ENCODE results near the gene PPIL4. TPM values are rescaled to one million over a fixed set of nuclear protein-coding genes. Genes with fewer than 3 reads are reported as not detected.

PPIL4 gene
- total RNA-seq, 1 experiment from 2014 or later: 27.7 TPM

DNA sequence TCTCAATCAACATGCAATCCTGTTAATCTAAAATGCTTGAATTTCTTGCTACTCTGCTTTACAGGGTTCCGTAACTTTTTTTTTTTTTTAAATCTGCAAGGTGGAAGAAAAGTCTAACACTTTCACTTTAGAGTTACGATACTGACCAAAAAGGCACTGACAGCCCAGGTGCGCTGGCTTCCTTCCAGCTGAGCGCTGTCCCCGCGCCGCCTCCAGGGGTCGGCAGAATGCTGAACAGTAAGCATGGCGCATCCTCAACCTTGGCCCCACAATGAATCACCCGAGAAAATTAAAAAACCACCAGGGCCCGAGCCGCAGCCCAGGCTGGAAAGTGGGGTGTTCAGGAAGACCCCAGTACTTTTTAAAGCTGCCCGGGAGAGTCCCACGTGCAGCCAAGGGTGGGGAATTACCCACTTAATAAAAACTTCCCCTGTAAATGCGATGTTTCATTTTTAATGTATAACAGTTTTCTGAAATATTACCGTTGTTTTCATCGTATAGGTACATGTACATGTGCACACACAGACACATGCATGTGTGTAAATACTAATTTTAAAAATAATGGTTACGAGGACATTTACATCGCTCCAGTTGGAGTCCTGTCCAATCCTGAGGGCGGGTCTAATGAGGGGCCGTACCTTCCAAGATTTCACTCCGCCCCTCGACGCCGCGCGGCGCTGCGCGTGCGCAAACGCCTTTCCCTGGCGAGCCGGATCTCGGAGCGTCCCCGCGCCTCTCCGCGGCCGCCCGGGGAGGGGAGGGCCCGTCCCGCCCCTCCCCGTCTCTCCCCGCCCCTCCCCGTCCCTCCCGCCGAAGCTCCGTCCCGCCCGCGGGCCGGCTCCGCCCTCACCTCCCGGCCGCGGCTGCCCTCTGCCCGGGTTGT is 19.9 kb upstream of the PPIL4 start, which contains the start of gene GINM1:
Gene GINM1, plus strand, starts transcription at position 849 of the 883 bp plus-strand sequence. CDS start 40 bp downstream, outside the sequence.
- ATAC-seq: peak; percentile 92

DNA sequence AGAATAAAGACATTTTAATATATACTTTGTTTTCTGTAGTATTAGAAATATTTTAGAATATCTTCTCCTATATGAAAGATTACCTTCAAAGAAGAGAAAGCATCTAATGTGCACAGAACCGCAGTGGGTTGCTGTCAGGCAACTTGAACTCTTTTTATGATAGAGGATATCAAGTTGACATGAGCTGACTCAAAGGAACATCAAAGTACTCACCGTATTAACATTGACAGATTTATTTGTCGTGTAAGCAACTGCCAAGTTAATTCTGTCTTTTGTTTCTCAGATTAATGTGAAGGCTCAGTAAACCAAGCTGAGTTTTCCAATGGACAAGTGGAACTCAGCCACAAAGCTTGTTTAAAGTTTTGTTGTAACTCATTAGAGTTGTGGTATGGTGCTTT is 18.1 kb upstream of the PPIL4 start:
- no peak for DNase-seq (ENCODE audit: low spot score)
- H3K4me3 Mint-ChIP-seq: no peak overlapping the region
- no peak for TF ChIP-seq ATF2 (CRISPR knock-in tag; IDR thresholded peaks at IDR 0.05; ENCODE audit: borderline replicate concordance, low read depth)
- no peak for TF ChIP-seq TEAD1 (CRISPR knock-in tag; IDR thresholded peaks at IDR 0.05)
- no peak for TF ChIP-seq ETV6 (CRISPR knock-in tag; IDR thresholded peaks at IDR 0.05)
- no peak for TF ChIP-seq JAZF1 (CRISPR knock-in tag; IDR thresholded peaks at IDR 0.05)
- TF ChIP-seq ZNF263 (CRISPR knock-in tag; IDR thresholded peaks at IDR 0.05; ENCODE audit: low read depth): no peak
- no peak for TF ChIP-seq TP53 (CRISPR knock-in tag; IDR thresholded peaks at IDR 0.05)
- TF ChIP-seq ATF3 (CRISPR knock-in tag; conservative IDR thresholded peaks at IDR 0.05): no peak
- TF ChIP-seq FOXP4 (CRISPR knock-in tag; IDR thresholded peaks at IDR 0.05): no peak
- TF ChIP-seq IRF2 (CRISPR knock-in tag; IDR thresholded peaks at IDR 0.05; ENCODE audit: borderline replicate concordance, low read depth): no peak
- TF ChIP-seq ZMAT4 (CRISPR knock-in tag; IDR thresholded peaks at IDR 0.05): no peak
- TF ChIP-seq, protein P1, sequence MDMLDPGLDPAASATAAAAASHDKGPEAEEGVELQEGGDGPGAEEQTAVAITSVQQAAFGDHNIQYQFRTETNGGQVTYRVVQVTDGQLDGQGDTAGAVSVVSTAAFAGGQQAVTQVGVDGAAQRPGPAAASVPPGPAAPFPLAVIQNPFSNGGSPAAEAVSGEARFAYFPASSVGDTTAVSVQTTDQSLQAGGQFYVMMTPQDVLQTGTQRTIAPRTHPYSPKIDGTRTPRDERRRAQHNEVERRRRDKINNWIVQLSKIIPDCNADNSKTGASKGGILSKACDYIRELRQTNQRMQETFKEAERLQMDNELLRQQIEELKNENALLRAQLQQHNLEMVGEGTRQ (CRISPR knock-in tag; IDR thresholded peaks at IDR 0.05): no peak
- TF ChIP-seq, protein P2, sequence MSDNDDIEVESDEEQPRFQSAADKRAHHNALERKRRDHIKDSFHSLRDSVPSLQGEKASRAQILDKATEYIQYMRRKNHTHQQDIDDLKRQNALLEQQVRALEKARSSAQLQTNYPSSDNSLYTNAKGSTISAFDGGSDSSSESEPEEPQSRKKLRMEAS (CRISPR knock-in tag; IDR thresholded peaks at IDR 0.05): no peak
- no peak for TF ChIP-seq ESRRA (CRISPR knock-in tag; IDR thresholded peaks at IDR 0.05; ENCODE audit: borderline replicate concordance)
- no peak for TF ChIP-seq ZNF121 (CRISPR knock-in tag; IDR thresholded peaks at IDR 0.05)
- TF ChIP-seq, protein P3, sequence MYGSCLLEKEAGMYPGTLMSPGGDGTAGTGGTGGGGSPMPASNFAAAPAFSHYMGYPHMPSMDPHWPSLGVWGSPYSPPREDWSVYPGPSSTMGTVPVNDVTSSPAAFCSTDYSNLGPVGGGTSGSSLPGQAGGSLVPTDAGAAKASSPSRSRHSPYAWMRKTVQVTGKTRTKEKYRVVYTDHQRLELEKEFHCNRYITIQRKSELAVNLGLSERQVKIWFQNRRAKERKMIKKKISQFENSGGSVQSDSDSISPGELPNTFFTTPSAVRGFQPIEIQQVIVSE (CRISPR knock-in tag; IDR thresholded peaks at IDR 0.05; ENCODE audit: borderline replicate concordance): no peak
- TF ChIP-seq ZNF232 (CRISPR knock-in tag; IDR thresholded peaks at IDR 0.05): no peak
- TF ChIP-seq HMGXB4 (CRISPR knock-in tag; IDR thresholded peaks at IDR 0.05): no peak
- TF ChIP-seq NFE2L1 (CRISPR knock-in tag; IDR thresholded peaks at IDR 0.05): no peak
- TF ChIP-seq RORB (CRISPR knock-in tag; IDR thresholded peaks at IDR 0.05): no peak
- no peaks in the 10 kb centered on the region for H3K36me3 Mint-ChIP-seq
- ChIA-PET POLR2A (no interaction called here), CTCF (no interaction called here)
- H3K9me3 Mint-ChIP-seq: no peaks in the 10 kb centered on the region
- H3K27me3 Mint-ChIP-seq (ENCODE audit: low read depth): peaks cover 6% of the 10 kb centered on the region
- H3K4me1 Mint-ChIP-seq: peaks cover 15% of the 10 kb centered on the region
- H3K27ac Mint-ChIP-seq: no peak overlapping the region
- ATAC-seq: no peak

More for the DNA sequence above, 19.9 kb upstream of the PPIL4 start, which contains the start of gene GINM1:
- Mint-ChIP-seq H3K4me3 (peak within 1 kb of the TSS; percentile 91), H3K27ac (peak within 1 kb of the TSS; percentile 88), H3K27me3 (ENCODE audit: low read depth) (no peaks in the 10 kb centered on the region; the same call in 1 of the 2 replicates), H3K9me3 (no peaks in the 10 kb centered on the region), H3K4me1 (peaks cover 15% of the 10 kb centered on the region), H3K36me3 (no peaks in the 10 kb centered on the region)
- DNase-seq (ENCODE audit: low spot score): peak; percentile 95
- ChIA-PET POLR2A (no interaction called here), CTCF (interaction anchor here (0.6 to 1.5 kb wide), 11 partner anchors 11 to 364 kb away, joined by 3 to 7 read pairs (median 3); partner anchors contain the start of gene PPIL4)
- peak; percentile 51 for TF ChIP-seq GABPB1 (CRISPR knock-in tag; IDR thresholded peaks at IDR 0.05)
- no peak for TF ChIP-seq ZNF138 (CRISPR knock-in tag; conservative IDR thresholded peaks at IDR 0.05)
- no peak for TF ChIP-seq CREB1 (CRISPR knock-in tag; IDR thresholded peaks at IDR 0.05)
- TF ChIP-seq SP1 (CRISPR knock-in tag; conservative IDR thresholded peaks at IDR 0.05): 0 out of 2 replicates have a peak, but pooled peaks have one; percentile 14

All from WTC11 (cell line).